HepG2 (cell line): ENCODE results near the gene SLCO4A1. TPM values are rescaled to one million over a fixed set of nuclear protein-coding genes. Genes with fewer than 3 reads are reported as not detected.

Experiments used
- ATAC-seq: fragments of 200-7000 bp; cut with Tn5 transposase; 3 replicates; pipeline ENCODE4 v1.9.1; 2020; ENCODE audit warnings: mild to moderate bottlenecking, moderate library complexity
- BruUV-seq: library from RNA; stranded (reverse); fragments of 400-500 nt; replicated peaks from 2 replicates; lab custom pipeline; 2021; lab: Mats Ljungman, UMichigan
- CTCF ChIA-PET: fragments of 300-600 bp; formaldehyde crosslinking; extraction: SDS; loops from one replicate; lab custom pipeline; 2021; ENCODE audit warnings: low total read pairs, inconsistent platforms, low intra/inter-chr PET ratio; lab: Yijun Ruan, JAX
- POLR2A ChIA-PET: fragments of 350-600 bp; sonication (Branson Sonifier 250); formaldehyde crosslinking; loops from one replicate; lab custom pipeline; 2020; ENCODE audit warnings: antibody characterized with exemption, inconsistent platforms; lab: Yijun Ruan, JAX
- DNase-seq: peaks from one replicate; pipeline ENCODE4 v3.0.0-alpha.2; 2015; ENCODE audit warnings: low spot score
- FAIRE-seq: peaks from 3 replicates; lab custom pipeline; 2011; peaks lifted over from hg19 to GRCh38; lab: Jason Lieb, UNC
- H2AFZ ChIP-seq: one replicate; pipeline ENCODE4 v1.6.1; 2011; ENCODE audit warnings: low read length, inconsistent platforms
- H3K27ac ChIP-seq: fragments of 300-600 bp; 3 replicates; pipeline ENCODE4 v1.8.0; 2011; ENCODE audit warnings: mixed run types, mild to moderate bottlenecking, mixed read lengths, low read length, inconsistent platforms; ENCODE audit not compliant: insufficient read depth; ENCODE audit errors: extremely low read length
- H3K27me3 ChIP-seq, 2 experiments: fragments of 200-600 bp in 1 of 2; 2 replicates in 1 of 2; 3 replicates in 1 of 2; pipeline versions ENCODE4 v1.6.0 to v1.8.0; 2011; ENCODE audit warnings: low read length in 2 of 2, mild to moderate bottlenecking in 2 of 2, moderate library complexity in 2 of 2, inconsistent platforms in 1 of 2; ENCODE audit not compliant: insufficient read depth in 2 of 2, control insufficient read depth in 1 of 2
- H3K36me3 ChIP-seq, 2 experiments: fragments of 200-600 bp in 1 of 2; replicated peaks in 1 of 2; 2 replicates in 1 of 2; 3 replicates in 1 of 2; pipeline versions ENCODE4 v1.5.1 to v1.8.0; 2011; ENCODE audit warnings: low read length in 2 of 2, inconsistent platforms in 1 of 2; ENCODE audit not compliant: insufficient read depth in 2 of 2, control insufficient read depth in 1 of 2
- H3K4me1 ChIP-seq: 2 replicates; pipeline ENCODE4 v1.5.1; 2012; ENCODE audit warnings: low read length, inconsistent platforms; ENCODE audit not compliant: insufficient read depth
- H3K4me2 ChIP-seq: 2 replicates; pipeline ENCODE4 v1.6.0; 2011; ENCODE audit warnings: low read depth, low read length, inconsistent platforms
- H3K4me3 ChIP-seq, 3 experiments: fragments of 200-600 bp in 1 of 3; sonication (generic), shearing (Covaris generic) in 1 of 3; replicated peaks in 1 of 3; 2 replicates each; pipeline ENCODE4 v1.5.1; 2011 to 2016; ENCODE audit warnings: low read length in 3 of 3, inconsistent platforms in 2 of 3, low read depth in 2 of 3, mild to moderate bottlenecking in 2 of 3, control low read depth in 1 of 3, mixed read lengths in 1 of 3; ENCODE audit not compliant: insufficient read depth in 1 of 3
- H3K79me2 ChIP-seq: one replicate; pipeline ENCODE4 v1.6.1; 2011; ENCODE audit warnings: low read length, inconsistent platforms; ENCODE audit not compliant: insufficient read depth
- H3K9ac ChIP-seq: 2 replicates; pipeline ENCODE4 v1.6.0; 2011; ENCODE audit warnings: mild to moderate bottlenecking, low read depth, low read length, inconsistent platforms; ENCODE audit not compliant: insufficient read depth
- H3K9me3 ChIP-seq: 2 replicates; pipeline ENCODE4 v1.5.1; 2012; ENCODE audit warnings: mild to moderate bottlenecking, low read length
- H4K20me1 ChIP-seq: 2 replicates; pipeline ENCODE4 v1.6.0; 2011; ENCODE audit warnings: inconsistent platforms, mild to moderate bottlenecking, low read length, moderate library complexity; ENCODE audit not compliant: insufficient read depth
- AGO2 ChIP-seq: fragments of 200-400 bp; formaldehyde crosslinking; optimal IDR thresholded peaks from 2 replicates; pipeline ENCODE3; 2017; ENCODE audit warnings: mild to moderate bottlenecking, low read depth, low read length, moderate library complexity
- HES4 ChIP-seq: sonication (generic); formaldehyde crosslinking; IDR thresholded peaks from 2 replicates; pipeline ENCODE4 v1.9.0; 2021; ENCODE audit warnings: mild to moderate bottlenecking, missing genetic modification reagents, borderline replicate concordance
- ZBTB40 ChIP-seq, 2 experiments: fragments of 450-650 bp in 1 of 2; sonication (generic) in 1 of 2; formaldehyde crosslinking in 1 of 2; IDR thresholded peaks; 2 replicates each; pipeline versions ENCODE4 v1.6.1 to v1.8.0; 2016 to 2022; ENCODE audit warnings: antibody characterized with exemption in 1 of 2, mild to moderate bottlenecking in 1 of 2, missing genetic modification reagents in 1 of 2
- WGBS: methylation state at CpG from one replicate; pipeline ENCODE4 v1.1.6; 2017; ENCODE audit warnings: low lambda C conversion rate; 5-methylcytosine and 5-hydroxymethylcytosine counted together
- in situ Hi-C: cut with HindIII; loops from 2 replicates; pipeline ENCODE4 v1.10.0; 2017; ENCODE audit warnings: low pct_unique_long_range_greater_than_20kb; ENCODE audit not compliant: extremely low pct_ligation_motif_present
- intact Hi-C: fragments of 100-400 bp; cut with micrococcal nuclease; formaldehyde crosslinking; loops from one replicate; pipeline ENCODE4 v1.10.0; 2022; ENCODE audit not compliant: unreplicated experiment
- polyA plus RNA-seq, 8 experiments: library from polyadenylated mRNA; depleted of rRNA in 3 of 8; stranded (reverse) in 7 of 8; unstranded in 1 of 8; fragments of >200 nt; fragmentation: Illumina TruSeq in 4 of 8; extraction: Trizol in 4 of 8; gene quantifications; 2 replicates each; pipeline versions ENCODE4 v1.2.1 to v1.2.3, GENCODE V29; 2011 to 2016; ENCODE audit warnings: low read depth in 4 of 8, missing spikeins in 1 of 8, mixed read lengths in 1 of 8; ENCODE audit not compliant: insufficient read depth in 1 of 8
- total RNA-seq, 5 experiments: library from RNA; depleted of rRNA; stranded (reverse); fragments of >200 nt; fragmentation: Illumina TruSeq; extraction: Trizol; gene quantifications; 2 replicates each; pipeline ENCODE4 v1.2.3, GENCODE V29; 2016; ENCODE audit warnings: low read depth in 1 of 5

Gene SLCO4A1
- total and polyA plus RNA-seq, 2 of the 13 experiments (the other 11 are each of a cell fraction or from before 2014, with no cell fraction given), result 55.5 to 112 TPM

- Histone ChIP-seq H3K4me3 (no peak overlapping the region), H3K36me3 (peaks cover 6 to 58% of the 10 kb centered on the region in 2 experiments; a peak in 4 of 5 replicates), H3K27me3 (no peaks in the 10 kb centered on the region), H3K9me3 (no peaks in the 10 kb centered on the region), H4K20me1 (no peaks in the 10 kb centered on the region), H3K4me2 (no peak overlapping the region), H2AFZ (no peak overlapping the region), H3K9ac (no peak overlapping the region), H3K27ac (no peak overlapping the region)
- in situ Hi-C loops, result no loop called here
- WGBS, result 89% methylated on average over 25 of the region's 25 CpGs
- ChIA-PET POLR2A (no interaction called here), CTCF (no interaction called here)
- FAIRE-seq, result no peak
- no peak for ATAC-seq
- intact Hi-C loops, result no loop called here
- TF ChIP-seq ZBTB40 (IDR thresholded peaks at IDR 0.05) (no peak), ZBTB40 (CRISPR knock-in tag; IDR thresholded peaks at IDR 0.05) (0 out of 2 replicates have a peak, but pooled peaks have one; percentile 25), HES4 (CRISPR knock-in tag) (no peak), AGO2 (peak; percentile 21)
- TF ChIP-seq, all 625 proteins: peak for 2
- no peak for DNase-seq
- H3K79me2 ChIP-seq, result peaks cover 14% of the 10 kb centered on the region
- H3K4me1 ChIP-seq, result peaks cover 18% of the 10 kb centered on the region
- BruUV-seq, result no TSS peak
These were observed 16.4 kb downstream of the SLCO4A1 start for GRCh38 chr20:62658593-62659178.
